Subcutaneous adipose tissue (tissue), 4 donors: ENCODE data around the gene AGBL1. TPM values are rescaled to one million over a fixed set of nuclear protein-coding genes. Genes with fewer than 3 reads are reported as not detected.

ENCODE experiments used
- total RNA-seq, 4 donors: library from RNA; depleted of rRNA; stranded (reverse); fragments of >200 nt; gene quantifications; one replicate each; pipeline ENCODE4 v1.1.0, GENCODE V29; 2016
- TF ChIP-seq, protein P1 (sequence below): fragments of 450-650 bp; IDR thresholded peaks from one replicate; pipeline ENCODE4 v1.5.1; 2016; ENCODE audit warnings: low read depth, mild to moderate bottlenecking, control low read depth, antibody characterized with exemption, moderate library complexity

Gene AGBL1
- total RNA-seq, 4 donors from 2014 or later, result not detected

DNA sequence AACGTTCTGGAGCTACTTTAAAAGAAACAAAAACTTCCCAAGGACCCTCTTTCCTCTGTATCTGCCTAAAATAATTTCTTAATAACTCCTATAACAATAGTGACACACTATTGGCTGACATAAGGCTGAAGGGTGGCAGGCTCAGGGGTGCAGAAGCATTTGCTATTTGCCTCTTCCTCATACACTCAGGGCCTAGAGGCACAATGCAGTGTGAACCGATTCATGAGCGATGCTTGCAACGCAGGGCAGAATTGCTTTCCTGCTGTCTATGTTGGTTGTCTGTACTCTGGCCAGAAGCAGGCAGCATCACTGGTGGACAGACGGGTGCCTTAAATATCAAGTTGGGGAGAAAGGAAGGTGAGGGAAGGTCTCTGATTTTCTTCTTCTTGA, 157.4 kb downstream of the AGBL1 start:
- TF ChIP-seq, protein P1, sequence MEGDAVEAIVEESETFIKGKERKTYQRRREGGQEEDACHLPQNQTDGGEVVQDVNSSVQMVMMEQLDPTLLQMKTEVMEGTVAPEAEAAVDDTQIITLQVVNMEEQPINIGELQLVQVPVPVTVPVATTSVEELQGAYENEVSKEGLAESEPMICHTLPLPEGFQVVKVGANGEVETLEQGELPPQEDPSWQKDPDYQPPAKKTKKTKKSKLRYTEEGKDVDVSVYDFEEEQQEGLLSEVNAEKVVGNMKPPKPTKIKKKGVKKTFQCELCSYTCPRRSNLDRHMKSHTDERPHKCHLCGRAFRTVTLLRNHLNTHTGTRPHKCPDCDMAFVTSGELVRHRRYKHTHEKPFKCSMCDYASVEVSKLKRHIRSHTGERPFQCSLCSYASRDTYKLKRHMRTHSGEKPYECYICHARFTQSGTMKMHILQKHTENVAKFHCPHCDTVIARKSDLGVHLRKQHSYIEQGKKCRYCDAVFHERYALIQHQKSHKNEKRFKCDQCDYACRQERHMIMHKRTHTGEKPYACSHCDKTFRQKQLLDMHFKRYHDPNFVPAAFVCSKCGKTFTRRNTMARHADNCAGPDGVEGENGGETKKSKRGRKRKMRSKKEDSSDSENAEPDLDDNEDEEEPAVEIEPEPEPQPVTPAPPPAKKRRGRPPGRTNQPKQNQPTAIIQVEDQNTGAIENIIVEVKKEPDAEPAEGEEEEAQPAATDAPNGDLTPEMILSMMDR, result no peak

DNA sequence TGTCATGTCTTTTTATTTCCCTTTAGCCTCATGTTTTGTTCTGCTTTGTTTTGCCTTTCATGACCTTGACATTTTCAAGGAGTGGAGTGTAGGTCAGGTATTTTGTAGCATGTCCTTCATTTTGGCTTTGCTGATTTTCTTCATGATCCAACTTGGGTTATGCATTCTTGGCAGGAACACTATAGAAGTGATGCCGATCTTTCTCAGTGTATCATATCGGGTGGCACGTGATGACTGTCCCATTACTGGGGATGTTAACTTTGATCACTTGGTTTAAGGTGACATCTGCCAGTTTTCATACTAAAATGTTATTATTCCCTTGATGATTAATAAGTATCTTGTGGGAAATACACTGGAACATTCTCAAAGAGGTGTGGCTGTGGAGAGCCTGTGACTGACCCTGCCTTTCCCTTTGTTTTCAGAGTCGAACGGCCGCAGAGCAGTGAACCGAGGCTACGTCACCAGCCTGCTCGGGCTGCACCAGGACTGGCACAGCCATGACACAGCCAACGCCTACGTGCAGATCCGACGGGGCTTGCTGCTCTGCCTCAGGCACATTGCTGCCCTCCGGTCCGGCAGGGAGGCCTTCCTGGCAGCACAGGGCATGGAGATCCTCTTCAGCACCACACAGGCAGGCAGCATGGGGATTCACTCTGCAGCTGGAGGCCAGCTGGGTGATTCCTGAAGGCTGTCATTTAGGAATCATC, 167.7 kb downstream of the AGBL1 start:
- TF ChIP-seq, protein P1, result no peak

DNA sequence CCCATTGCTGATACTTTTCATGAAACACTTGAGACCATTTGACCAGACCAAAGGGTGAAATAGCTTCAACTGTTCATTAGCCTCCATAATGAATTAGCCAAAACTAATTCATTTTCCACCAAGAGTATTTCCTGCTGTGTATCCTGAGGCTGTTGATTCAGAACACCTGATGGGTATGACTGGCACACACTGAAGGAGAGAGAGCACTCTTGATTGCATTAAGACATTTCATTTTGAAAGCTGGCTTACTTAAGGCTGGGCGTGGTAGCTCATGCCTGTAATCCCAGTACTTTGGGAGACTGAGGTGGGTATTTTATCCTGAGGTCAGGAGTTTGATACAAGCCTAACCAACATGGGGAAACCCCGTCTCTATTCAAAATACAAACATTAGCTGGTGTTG, 175.6 kb downstream of the AGBL1 start:
- TF ChIP-seq, protein P1, result no peak

DNA sequence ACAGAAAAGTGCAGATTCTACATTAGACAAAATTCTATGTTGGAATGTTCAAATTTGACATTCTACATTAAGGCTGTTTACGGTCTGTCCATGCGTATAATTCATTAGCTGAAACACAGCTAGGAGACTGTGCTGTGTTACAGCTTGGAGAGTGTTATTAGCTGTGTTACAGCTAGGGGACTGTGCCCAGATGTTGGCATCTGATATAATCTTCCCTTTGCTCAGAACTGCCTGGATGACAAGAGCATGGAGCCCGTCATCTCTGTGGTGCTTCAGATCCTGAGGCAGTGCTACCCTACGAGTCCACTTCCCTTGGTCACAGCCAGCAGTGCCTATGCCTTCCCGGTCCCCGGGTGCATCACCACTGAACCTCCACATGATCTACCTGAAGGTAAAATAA, 177.0 kb downstream of the AGBL1 start:
- TF ChIP-seq, protein P1, result no peak

DNA sequence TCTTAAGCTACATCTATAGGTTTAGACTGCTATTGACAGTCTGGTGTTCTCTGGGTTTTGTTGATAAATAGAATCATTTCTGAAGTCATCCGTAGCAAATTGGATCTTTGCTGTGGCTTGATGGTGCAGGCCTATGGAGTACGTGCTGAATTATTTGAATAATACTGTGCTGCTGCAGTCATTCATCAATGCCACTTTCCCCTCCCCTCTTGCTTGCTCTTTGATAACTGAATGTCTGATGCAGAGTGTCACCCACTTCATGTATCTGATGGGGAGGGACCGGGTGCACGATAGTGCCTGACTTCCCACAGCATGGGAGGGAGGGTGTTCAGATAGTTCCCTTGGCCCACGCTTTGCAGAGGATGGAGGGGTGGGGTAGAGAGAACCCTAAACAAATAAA, 179.9 kb downstream of the AGBL1 start:
- TF ChIP-seq, protein P1, result no peak

DNA sequence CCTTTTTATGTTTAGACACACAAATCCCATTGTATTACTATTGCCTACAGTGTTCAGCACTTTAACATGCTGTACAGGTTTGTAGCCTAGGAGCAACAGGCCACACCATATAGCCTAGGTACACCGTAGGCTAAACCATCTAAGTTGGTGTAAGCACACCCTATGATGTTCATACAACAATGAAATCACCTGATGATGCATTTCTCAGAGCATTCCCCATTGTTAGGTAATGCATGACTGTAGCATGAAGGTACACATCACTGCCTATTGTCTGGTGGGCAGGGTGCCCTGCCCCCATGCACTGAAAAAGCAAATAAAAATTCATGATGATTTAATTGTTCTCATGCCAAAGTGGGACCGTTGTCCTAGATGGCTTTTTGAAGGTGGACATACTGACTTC, 183.6 kb downstream of the AGBL1 start:
- TF ChIP-seq, protein P1, result no peak

DNA sequence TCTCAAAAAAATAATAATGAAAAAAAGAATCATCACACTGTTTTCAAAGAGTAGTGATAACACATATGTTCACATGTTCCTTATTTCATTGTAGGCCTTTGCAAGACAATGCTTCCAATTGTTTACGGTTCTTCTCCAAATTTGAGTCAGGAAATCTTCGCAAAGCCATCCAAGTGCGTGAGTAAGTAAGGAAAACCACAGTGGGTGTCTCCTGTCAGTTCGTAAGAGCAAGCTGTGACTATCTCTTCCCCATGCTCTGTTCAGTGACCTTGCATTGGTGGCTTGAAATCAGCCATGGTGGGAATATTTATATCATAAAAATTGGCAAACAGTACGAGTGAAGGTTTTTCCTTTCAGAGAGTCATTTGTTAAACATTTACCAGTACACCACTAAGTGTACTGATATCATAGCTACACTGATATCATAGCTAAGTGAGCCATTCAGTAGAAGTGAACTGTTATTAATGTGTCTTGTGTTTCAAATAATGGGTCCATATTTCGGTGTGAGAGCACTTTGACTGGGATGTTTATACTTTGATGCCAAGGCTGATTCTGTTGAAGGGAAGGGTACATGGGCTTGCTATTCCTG, 187.3 kb downstream of the AGBL1 start:
- TF ChIP-seq, protein P1, result no peak
